VCaP (cell line): ENCODE data around the gene PLA2G10.

Source experiments
- H3K27ac ChIP-seq: fragments of 450-650 bp; 2 replicates; pipeline ENCODE4 v1.5.1; 2017
- CTCF ChIP-seq: fragments of 450-650 bp; conservative IDR thresholded peaks from 2 replicates; pipeline ENCODE4 v1.5.1; 2017; ENCODE audit warnings: mild to moderate bottlenecking, moderate library complexity

PLA2G10 gene

GRCh38 chr16:14640538-14640937, 53.6 kb downstream of the PLA2G10 start:
- TF ChIP-seq CTCF, result no peak

GRCh38 chr16:14636951-14637240, 57.2 kb downstream of the PLA2G10 start:
- peak overlapping the region; percentile 18; the same call in 1 of the 2 replicates for H3K27ac ChIP-seq

More at GRCh38 chr16:14640538-14640937, 53.6 kb downstream of the PLA2G10 start:
- no peak overlapping the region for H3K27ac ChIP-seq

GRCh38 chr16:14636179-14636950, 57.7 kb downstream of the PLA2G10 start:
- H3K27ac ChIP-seq, result peak overlapping the region; percentile 18; the same call in 1 of the 2 replicates

GRCh38 chr16:14635395-14636165, 58.5 kb downstream of the PLA2G10 start:
- no peak overlapping the region; the same call in 1 of the 2 replicates for H3K27ac ChIP-seq
- no peak for TF ChIP-seq CTCF

- H3K27ac ChIP-seq, result peak overlapping the region; percentile 22; the same call in 1 of the 2 replicates
These were observed 59.8 kb downstream of the PLA2G10 start for GRCh38 chr16:14634389-14634725.

GRCh38 chr16:14632693-14633569, 61.2 kb downstream of the PLA2G10 start, which contains the start of gene BFAR:
TSS of gene BFAR (plus strand) at chr16:14632951. CDS start at chr16:14644347, 11,396 bp downstream.
- TF ChIP-seq CTCF, result no peak
- peak within 1 kb of the TSS; percentile 75 for H3K27ac ChIP-seq

More at GRCh38 chr16:14634389-14634725, 59.8 kb downstream of the PLA2G10 start:
- no peak for TF ChIP-seq CTCF

- H3K27ac ChIP-seq, result peak overlapping the region; percentile 75
These were observed 63.3 kb downstream of the PLA2G10 start for GRCh38 chr16:14630620-14631330.

GRCh38 chr16:14629919-14630619, 64.0 kb downstream of the PLA2G10 start, which contains the start of gene PARN:
TSS of gene PARN (minus strand) at chr16:14630260. CDS start at chr16:14630125, 135 bp downstream.
- no peak for TF ChIP-seq CTCF
- peak within 1 kb of the TSS; percentile 75 for H3K27ac ChIP-seq
